Measurements from ENCODE around the gene EDN2.

Gene EDN2

DNA sequence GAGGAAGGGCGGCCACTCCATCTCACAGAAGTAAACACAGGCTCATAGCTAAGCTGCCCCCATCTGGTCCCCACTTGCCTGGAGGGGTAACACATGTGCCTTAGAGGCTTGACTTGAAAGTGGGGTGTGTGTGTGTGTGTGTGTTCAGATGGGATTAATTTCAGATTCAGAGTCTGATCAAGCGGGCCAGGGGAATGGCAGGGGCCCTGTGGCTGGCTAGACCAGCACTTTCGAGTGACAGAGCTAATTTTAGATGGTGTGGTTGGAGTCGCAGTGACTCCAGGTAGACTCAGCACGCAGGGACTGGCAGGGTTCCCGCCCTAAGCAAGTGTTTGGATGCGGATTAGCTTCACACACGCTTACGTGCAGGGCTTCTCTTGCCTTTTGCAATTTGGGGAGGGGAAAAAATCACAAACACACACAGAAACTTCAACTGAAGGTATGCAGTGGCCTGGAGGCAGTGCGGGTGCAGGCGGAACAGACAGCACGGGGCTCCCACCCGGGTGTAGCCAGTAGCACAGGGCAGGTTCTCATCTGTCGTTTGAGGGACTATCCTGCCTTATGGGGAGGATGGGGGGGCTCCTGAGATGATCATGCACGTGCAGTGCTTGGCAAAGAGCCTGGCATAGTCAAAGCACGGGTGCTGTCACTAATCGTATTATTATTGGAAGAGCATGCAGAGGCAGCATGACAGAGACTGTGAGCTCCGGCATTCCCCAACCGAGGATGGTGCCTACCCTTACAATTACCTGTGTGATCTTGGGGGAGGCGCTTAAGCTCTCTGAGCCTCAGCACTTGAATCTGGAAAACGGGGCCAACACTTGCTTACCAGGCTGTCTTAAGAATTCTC lies 1.3 kb downstream of the EDN2 start:
- Histone ChIP-seq H3K4me3 (ENCODE audit: low read depth, low read length) (no peak overlapping the region), H3K36me3 (ENCODE audit: control insufficient read depth in 2 of 2, insufficient read depth in 1 of 2, low read length in 2 of 2) (no peaks in the 10 kb centered on the region), H3K4me1 (ENCODE audit: control insufficient read depth, insufficient read depth, low read length) (0 out of 2 replicates have a peak, but pooled peaks cover 4% of the 10 kb centered on the region), H3K9me3 (ENCODE audit: control insufficient read depth, insufficient read depth, low read depth, low read length) (no peaks in the 10 kb centered on the region), H3K27ac (ENCODE audit: extremely low read depth, low read depth, low read length) (peak overlapping the region; percentile 67; the same call in 1 of the 2 replicates)
- TF ChIP-seq ZNF521 (tag by site-specific recombination; IDR thresholded peaks at IDR 0.05) (no peak), ZNF660 (tag by site-specific recombination; IDR thresholded peaks at IDR 0.05) (no peak), ZNF23 (tag by site-specific recombination; IDR thresholded peaks at IDR 0.05; ENCODE audit: borderline replicate concordance) (no peak), ZNF433 (tag by site-specific recombination; IDR thresholded peaks at IDR 0.05; ENCODE audit: low read depth) (no peak), ZNF335 (tag by site-specific recombination; conservative IDR thresholded peaks at IDR 0.05) (0 out of 2 replicates have a peak, but pooled peaks have one; percentile 24), ZBTB20 (tag by site-specific recombination; IDR thresholded peaks at IDR 0.05) (0 out of 2 replicates have a peak, but pooled peaks have one; percentile 11), ZNF776 (tag by site-specific recombination; IDR thresholded peaks at IDR 0.05; ENCODE audit: borderline replicate concordance) (no peak), ZNF175 (tag by site-specific recombination; IDR thresholded peaks at IDR 0.05) (no peak), ZBTB7A (tag by site-specific recombination; IDR thresholded peaks at IDR 0.05; ENCODE audit: low read depth) (no peak)
- TF ChIP-seq, protein P1, sequence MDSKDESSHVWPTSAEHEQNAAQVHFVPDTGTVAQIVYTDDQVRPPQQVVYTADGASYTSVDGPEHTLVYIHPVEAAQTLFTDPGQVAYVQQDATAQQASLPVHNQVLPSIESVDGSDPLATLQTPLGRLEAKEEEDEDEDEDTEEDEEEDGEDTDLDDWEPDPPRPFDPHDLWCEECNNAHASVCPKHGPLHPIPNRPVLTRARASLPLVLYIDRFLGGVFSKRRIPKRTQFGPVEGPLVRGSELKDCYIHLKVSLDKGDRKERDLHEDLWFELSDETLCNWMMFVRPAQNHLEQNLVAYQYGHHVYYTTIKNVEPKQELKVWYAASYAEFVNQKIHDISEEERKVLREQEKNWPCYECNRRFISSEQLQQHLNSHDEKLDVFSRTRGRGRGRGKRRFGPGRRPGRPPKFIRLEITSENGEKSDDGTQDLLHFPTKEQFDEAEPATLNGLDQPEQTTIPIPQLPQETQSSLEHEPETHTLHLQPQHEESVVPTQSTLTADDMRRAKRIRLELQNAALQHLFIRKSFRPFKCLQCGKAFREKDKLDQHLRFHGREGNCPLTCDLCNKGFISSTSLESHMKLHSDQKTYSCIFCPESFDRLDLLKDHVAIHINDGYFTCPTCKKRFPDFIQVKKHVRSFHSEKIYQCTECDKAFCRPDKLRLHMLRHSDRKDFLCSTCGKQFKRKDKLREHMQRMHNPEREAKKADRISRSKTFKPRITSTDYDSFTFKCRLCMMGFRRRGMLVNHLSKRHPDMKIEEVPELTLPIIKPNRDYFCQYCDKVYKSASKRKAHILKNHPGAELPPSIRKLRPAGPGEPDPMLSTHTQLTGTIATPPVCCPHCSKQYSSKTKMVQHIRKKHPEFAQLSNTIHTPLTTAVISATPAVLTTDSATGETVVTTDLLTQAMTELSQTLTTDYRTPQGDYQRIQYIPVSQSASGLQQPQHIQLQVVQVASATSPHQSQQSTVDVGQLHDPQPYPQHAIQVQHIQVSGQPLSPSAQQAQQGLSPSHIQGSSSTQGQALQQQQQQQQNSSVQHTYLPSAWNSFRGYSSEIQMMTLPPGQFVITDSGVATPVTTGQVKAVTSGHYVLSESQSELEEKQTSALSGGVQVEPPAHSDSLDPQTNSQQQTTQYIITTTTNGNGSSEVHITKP (tag by site-specific recombination; IDR thresholded peaks at IDR 0.05): no peak
- ChIA-PET POLR2A (interaction anchor here (1.0 to 1.9 kb wide), 4 partner anchors 8 to 13 kb away, joined by 3 to 4 read pairs (median 4); no protein-coding TSS in a partner anchor), CTCF (interaction anchor here (0.7 to 3.7 kb wide), 6 partner anchors 10 to 660 kb away, joined by 3 to 34 read pairs (median 6); no protein-coding TSS in a partner anchor)

DNA sequence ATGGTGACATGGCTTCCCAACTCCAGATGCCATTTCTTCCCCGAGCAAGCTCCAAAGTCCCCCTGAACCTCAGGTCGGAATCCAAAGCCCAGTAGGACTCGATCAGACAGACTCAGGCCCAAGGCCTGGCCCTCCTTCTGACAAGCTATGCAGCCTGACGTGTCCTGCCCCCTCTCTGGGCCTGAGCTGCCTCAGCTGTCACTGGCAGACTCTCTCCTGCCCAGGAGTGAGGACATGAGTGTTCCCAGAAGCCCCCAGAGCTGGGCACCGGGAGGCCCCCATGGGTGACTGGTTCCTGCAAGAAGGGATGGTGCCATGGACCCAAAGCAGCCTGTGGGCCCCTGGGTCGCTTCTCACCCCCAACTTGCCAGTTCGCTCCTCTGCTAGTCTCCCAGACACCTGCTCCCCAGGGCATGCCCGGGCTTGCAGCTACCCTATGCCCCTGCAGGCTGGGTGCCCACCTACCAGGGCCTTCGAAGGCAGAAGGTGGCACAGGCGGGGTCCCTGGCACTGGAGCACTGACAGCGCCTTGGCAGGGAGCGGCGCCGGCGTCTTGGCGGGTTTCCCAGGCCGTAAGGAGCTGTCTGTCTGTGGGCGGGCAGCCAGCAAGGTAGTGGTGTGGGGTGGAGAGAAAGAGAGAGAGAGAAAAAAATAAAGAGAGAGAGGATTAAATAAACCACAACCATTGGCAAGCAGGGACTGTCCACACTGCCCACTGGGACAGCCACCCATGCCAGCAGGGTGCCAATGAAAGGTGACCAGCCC lies 2.3 kb downstream of the EDN2 start:
- POLR2A ChIA-PET: interaction anchor here (1.2 to 1.4 kb wide), 2 partner anchors 9 to 14 kb away, joined by 3 to 4 read pairs; no protein-coding TSS in a partner anchor
- Histone ChIP-seq H3K4me1 (ENCODE audit: control insufficient read depth, insufficient read depth, low read length) (0 out of 2 replicates have a peak, but pooled peaks cover 4% of the 10 kb centered on the region), H3K4me3 (ENCODE audit: low read depth, low read length) (no peak overlapping the region), H3K9me3 (ENCODE audit: control insufficient read depth, insufficient read depth, low read depth, low read length) (no peaks in the 10 kb centered on the region), H3K36me3 (ENCODE audit: control insufficient read depth in 2 of 2, insufficient read depth in 1 of 2, low read length in 2 of 2) (no peaks in the 10 kb centered on the region), H3K27ac (ENCODE audit: extremely low read depth, low read depth, low read length) (peak overlapping the region; percentile 67)
- CTCF ChIA-PET: interaction anchor here (0.6 to 3.7 kb wide), 5 partner anchors 8 to 96 kb away, joined by 3 to 34 read pairs (median 4); no protein-coding TSS in a partner anchor
- no peak for TF ChIP-seq ZNF266 (tag by site-specific recombination; IDR thresholded peaks at IDR 0.05; ENCODE audit: low read depth)
- TF ChIP-seq ZBTB48 (tag by site-specific recombination; IDR thresholded peaks at IDR 0.05): peak; percentile 82
- TF ChIP-seq ZNF248 (tag by site-specific recombination; IDR thresholded peaks at IDR 0.05): no peak
- TF ChIP-seq ZNF768 (tag by site-specific recombination; IDR thresholded peaks at IDR 0.05): no peak
- TF ChIP-seq, protein P2, sequence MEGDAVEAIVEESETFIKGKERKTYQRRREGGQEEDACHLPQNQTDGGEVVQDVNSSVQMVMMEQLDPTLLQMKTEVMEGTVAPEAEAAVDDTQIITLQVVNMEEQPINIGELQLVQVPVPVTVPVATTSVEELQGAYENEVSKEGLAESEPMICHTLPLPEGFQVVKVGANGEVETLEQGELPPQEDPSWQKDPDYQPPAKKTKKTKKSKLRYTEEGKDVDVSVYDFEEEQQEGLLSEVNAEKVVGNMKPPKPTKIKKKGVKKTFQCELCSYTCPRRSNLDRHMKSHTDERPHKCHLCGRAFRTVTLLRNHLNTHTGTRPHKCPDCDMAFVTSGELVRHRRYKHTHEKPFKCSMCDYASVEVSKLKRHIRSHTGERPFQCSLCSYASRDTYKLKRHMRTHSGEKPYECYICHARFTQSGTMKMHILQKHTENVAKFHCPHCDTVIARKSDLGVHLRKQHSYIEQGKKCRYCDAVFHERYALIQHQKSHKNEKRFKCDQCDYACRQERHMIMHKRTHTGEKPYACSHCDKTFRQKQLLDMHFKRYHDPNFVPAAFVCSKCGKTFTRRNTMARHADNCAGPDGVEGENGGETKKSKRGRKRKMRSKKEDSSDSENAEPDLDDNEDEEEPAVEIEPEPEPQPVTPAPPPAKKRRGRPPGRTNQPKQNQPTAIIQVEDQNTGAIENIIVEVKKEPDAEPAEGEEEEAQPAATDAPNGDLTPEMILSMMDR (tag by site-specific recombination; IDR thresholded peaks at IDR 0.05): no peak
- TF ChIP-seq GLI2 (tag by site-specific recombination; IDR thresholded peaks at IDR 0.05; ENCODE audit: borderline replicate concordance, low read depth): no peak
- TF ChIP-seq, protein P3, sequence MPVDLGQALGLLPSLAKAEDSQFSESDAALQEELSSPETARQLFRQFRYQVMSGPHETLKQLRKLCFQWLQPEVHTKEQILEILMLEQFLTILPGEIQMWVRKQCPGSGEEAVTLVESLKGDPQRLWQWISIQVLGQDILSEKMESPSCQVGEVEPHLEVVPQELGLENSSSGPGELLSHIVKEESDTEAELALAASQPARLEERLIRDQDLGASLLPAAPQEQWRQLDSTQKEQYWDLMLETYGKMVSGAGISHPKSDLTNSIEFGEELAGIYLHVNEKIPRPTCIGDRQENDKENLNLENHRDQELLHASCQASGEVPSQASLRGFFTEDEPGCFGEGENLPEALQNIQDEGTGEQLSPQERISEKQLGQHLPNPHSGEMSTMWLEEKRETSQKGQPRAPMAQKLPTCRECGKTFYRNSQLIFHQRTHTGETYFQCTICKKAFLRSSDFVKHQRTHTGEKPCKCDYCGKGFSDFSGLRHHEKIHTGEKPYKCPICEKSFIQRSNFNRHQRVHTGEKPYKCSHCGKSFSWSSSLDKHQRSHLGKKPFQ (tag by site-specific recombination; IDR thresholded peaks at IDR 0.05): no peak
- TF ChIP-seq, protein P4, sequence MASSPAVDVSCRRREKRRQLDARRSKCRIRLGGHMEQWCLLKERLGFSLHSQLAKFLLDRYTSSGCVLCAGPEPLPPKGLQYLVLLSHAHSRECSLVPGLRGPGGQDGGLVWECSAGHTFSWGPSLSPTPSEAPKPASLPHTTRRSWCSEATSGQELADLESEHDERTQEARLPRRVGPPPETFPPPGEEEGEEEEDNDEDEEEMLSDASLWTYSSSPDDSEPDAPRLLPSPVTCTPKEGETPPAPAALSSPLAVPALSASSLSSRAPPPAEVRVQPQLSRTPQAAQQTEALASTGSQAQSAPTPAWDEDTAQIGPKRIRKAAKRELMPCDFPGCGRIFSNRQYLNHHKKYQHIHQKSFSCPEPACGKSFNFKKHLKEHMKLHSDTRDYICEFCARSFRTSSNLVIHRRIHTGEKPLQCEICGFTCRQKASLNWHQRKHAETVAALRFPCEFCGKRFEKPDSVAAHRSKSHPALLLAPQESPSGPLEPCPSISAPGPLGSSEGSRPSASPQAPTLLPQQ (tag by site-specific recombination; IDR thresholded peaks at IDR 0.05): peak; percentile 52; the same call in 1 of the 2 replicates
- TF ChIP-seq ZNF223 (tag by site-specific recombination; IDR thresholded peaks at IDR 0.05): peak; percentile 95
- no peak for TF ChIP-seq ZNF426 (tag by site-specific recombination; IDR thresholded peaks at IDR 0.05)
- TF ChIP-seq ZBTB8A (tag by site-specific recombination; IDR thresholded peaks at IDR 0.05): no peak; the same call in 1 of the 2 replicates

All from HEK293 (cell line).